Body of pancreas (tissue), 4 donors: ENCODE measurements around the gene CSN1S1.

Source experiments
- POLR2A ChIP-seq, 3 donors: fragments of 450-650 bp; IDR thresholded peaks; one replicate each; pipeline ENCODE4 v1.6.1; 2016; ENCODE audit warnings: antibody characterized with exemption in 3 of 3, mild to moderate bottlenecking in 2 of 3
- TF ChIP-seq, protein P1 (sequence below), 7 experiments: fragments of 450-650 bp in 4 of 7; fragments of 200-600 bp in 3 of 7; sonication (generic) in 3 of 7; IDR thresholded peaks; one replicate each; pipeline ENCODE4 v1.5.1; 2016 to 2019; ENCODE audit warnings: antibody characterized with exemption in 7 of 7

DNA sequence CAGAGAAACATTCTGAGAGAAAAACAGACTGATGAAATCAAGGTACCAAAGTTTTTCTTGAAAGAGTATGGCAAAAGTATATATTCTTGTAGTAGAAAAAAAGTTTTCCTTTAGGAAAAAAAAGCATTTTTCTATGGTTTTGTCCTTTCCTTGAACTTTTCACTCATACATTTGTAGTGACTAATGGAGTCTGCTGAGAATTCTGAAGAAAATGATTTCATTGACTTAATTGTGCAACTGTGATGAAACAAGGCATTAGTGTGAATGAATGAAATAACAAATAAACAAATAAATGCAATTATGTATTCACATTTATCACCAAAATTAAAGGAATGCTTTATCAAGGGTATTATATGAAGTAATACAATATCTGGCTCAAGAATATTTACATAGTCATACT lies 5.7 kb downstream of the CSN1S1 start:
- no peak for TF ChIP-seq POLR2A (IDR thresholded peaks at IDR 0.05)
- TF ChIP-seq, protein P1, sequence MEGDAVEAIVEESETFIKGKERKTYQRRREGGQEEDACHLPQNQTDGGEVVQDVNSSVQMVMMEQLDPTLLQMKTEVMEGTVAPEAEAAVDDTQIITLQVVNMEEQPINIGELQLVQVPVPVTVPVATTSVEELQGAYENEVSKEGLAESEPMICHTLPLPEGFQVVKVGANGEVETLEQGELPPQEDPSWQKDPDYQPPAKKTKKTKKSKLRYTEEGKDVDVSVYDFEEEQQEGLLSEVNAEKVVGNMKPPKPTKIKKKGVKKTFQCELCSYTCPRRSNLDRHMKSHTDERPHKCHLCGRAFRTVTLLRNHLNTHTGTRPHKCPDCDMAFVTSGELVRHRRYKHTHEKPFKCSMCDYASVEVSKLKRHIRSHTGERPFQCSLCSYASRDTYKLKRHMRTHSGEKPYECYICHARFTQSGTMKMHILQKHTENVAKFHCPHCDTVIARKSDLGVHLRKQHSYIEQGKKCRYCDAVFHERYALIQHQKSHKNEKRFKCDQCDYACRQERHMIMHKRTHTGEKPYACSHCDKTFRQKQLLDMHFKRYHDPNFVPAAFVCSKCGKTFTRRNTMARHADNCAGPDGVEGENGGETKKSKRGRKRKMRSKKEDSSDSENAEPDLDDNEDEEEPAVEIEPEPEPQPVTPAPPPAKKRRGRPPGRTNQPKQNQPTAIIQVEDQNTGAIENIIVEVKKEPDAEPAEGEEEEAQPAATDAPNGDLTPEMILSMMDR (IDR thresholded peaks at IDR 0.05) = no peak
